HK-2 (cell line): ENCODE results near the gene NRARP.
A peak's percentile ranks its signal among the peaks of the same experiment; 100 is the strongest.
"Not testable (repeated sequence)": the region's sequence is repeated elsewhere in the genome, so short reads cannot be mapped to it uniquely, and the experiment has no call there.

Experiments used
- DNase-seq: peaks from one replicate; pipeline ENCODE4 v3.0.0-alpha.2; 2018; ENCODE audit not compliant: unreplicated experiment

NRARP gene, protein sequence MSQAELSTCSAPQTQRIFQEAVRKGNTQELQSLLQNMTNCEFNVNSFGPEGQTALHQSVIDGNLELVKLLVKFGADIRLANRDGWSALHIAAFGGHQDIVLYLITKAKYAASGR

DNA sequence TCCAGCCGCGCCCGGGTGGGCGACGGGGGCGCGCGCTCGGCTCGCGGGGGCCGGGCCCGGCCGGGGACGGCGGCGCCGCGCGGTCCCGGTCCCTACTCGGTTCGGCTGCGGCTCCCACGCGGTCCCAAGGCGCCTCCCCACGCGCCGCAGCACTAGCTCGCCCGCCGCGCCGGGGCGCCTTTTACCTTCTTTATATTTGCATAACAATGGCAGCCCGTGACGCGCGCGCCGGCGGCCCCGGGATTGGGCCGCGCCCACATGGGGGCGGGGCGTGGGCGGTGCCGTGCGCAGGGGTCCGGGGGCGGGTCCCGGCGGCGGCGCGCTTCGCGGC, at the start of gene NRARP:
Gene NRARP (minus strand): TSS at position 154 of the 331 bp plus-strand sequence. CDS start 343 bp downstream, outside the sequence.
- peak; percentile 88 for DNase-seq

DNA sequence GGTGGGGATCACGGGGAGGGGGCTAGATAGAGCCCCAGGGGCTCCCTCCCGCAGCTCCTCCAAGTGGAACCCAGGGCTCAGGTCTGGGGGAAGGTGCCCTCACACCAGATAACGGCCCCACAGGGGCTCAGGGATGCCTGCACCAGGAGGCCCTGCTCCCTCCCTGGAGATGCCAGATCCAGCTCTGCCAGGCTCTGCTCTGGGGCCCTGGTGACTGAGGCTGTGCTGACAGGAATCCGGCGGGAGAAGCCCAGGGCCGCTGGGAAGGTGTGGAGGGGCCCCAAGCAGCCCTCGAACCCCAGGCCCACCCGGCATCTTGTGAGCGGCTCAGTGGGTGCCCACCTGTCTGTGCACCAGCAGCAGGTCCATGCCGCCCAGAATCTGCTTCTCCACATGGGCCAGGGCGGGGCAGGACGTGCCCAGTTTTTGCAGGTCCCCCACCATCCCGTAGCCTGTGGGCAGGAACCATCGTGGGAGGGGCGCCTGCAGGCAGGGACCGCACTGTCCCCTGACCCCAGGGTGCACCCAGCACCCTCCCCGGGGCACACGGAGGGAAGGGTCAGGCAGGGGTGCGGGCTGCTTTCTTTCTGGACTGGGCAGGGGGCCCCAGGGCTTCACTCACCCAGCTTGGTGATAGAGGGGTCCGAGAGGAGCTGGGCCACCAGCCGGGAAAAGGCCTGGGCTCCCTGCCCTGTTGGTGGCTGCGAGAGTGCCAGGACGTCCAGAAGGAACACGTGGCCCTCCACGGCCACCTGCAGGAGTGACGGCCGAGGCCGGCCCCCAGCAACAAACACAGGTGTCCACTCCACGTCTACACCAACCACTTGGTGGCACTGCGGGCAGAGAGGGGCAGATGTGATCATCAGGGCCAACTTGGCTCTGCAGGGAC, 48.9 kb upstream of the NRARP start:
- DNase-seq: no peak

DNA sequence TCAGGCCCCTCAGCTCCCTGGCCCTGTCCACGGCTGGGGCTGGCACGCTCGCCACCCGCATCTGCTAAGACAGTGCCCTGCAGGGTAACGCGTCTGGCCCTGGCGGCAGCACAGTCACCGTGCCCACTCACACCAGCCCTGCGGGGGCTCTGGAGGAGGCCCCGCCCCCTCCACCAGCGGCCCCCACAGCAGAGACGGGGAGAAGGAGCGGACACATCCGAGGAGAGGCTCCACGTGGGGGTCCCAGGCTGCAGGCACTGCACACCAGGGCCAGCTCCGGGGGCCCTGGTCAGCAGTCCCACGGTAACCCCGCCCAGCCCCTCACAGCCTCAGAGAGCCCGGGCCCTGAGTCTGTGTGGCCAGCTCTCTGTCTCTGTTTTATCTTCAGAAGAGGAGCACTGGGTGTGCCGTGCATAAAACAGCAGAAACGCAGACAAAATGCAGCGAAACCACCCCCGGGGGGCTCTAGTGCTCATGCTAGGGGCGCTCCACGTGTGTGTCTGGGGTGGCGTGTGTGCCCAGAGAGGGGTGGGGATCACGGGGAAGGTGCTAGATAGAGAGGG, 47.5 kb upstream of the NRARP start:
- no peak for DNase-seq

DNA sequence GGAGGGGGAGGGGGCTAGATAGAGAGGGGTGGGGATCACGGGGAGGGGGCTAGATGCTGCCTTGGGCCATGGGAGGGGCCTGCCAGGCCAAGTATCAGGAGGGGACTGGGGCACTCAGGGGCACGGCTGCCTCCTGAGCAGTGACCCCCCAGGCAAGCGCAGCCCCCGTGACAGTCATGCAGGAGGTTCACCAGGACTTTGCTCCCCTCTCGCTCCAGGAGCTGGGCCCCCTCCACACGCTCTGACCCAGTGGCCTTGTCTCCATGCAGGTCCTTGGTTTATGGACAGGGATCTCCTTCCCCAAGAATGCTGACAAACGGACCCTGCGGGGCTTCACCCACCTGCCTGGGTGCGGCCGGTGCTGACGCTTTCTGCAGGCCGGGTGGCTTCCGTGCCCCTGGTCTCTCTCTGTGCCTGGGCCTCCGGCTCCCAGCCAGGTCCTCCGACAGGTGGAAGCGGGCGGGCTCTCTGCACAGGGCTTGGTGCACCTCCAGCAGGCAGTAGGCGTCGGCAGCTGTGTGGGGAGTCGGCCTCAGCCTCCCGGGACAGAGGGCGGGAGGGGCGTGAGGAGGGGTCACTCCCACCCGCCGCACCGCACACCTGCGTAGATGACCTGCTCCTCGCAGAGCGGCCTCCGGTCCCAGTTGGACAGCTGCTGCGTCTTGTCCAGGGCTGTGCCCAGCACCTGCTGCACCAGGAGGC, 46.8 kb upstream of the NRARP start:
- DNase-seq: no peak

DNA sequence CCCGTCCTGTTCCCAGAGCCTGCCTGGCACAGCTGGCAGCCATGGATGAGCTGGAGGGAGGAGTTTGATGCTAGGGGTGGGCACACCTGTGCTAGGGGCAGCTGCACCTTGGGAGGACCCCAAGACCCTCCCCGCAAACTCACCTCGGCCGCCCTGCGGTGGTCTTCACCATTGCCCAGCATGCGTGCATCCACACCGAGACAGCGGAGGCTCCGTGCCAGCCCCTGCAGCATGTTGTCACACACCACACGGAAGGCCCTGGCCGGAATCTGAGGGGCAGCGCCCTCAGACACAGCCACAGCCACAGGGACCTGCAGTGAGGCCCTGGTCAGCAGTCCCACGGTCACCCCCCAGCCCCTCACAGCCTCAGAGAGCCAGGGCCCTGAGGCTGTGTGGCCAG, 45.9 kb upstream of the NRARP start:
- no peak for DNase-seq

DNA sequence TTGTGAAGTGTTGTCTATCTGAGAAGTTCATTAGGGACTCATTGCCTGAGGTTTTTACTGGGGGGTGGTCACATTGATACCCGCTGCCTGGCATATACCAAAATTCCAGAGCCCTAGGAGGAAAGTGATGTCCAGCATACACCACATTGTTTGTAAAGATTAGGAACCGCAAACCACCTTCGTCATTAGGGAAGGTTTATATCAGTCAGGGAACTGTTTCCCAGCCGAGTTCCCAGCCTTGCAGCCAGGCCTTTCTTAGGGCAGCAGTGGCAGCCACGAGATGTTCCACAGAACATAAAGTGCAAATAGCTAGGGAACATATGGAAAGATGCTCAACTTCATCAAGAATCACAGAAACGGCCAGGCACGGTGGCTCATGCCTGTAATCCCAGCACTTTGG, 40.4 kb upstream of the NRARP start:
- no peak for DNase-seq

DNA sequence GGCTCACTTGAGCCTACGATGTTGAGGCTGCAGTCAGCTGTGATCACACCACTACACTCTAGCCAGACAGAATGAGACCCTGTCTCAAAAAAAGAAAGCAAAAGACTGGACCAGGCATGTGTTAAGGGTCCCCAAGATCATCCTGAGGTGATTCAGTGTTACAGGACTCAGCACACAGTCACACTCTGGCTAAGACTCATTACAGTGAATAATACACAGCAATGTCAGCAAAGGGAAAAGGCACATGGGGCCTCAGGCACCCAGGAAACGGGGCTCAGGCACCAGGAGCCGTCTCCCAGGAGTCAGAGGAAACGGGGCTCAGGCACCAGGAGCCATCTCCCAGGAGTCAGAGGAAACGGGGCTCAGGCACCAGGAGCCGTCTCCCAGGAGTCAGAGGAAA, 39.2 kb upstream of the NRARP start:
- no peak for DNase-seq

DNA sequence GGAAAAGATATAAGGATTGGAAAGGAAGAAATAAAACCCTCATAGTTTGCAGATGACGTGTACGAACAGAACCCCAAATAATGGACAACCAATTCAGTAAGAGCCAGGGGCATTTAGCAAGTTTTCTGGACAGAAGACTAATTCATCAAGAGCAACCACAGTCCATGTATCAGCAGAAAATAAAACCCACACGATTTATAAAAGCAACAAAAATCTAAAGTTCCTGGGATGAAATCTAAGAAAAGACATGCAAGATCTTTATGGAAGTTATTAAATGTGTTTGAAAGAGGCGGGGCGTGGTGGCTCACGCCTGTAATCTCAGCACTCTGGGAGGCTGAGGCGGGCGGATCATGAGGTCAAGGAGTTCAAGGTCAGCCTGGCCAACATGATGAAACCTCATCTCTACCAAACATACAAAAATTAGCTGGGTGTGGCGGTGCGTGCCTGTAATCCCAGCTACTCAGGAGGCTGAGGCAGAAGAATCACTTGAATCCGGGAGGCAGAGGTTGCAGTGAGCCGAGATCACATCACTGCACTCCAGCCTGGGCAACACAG, 37.9 kb upstream of the NRARP start:
- not testable (repeated sequence) for DNase-seq

DNA sequence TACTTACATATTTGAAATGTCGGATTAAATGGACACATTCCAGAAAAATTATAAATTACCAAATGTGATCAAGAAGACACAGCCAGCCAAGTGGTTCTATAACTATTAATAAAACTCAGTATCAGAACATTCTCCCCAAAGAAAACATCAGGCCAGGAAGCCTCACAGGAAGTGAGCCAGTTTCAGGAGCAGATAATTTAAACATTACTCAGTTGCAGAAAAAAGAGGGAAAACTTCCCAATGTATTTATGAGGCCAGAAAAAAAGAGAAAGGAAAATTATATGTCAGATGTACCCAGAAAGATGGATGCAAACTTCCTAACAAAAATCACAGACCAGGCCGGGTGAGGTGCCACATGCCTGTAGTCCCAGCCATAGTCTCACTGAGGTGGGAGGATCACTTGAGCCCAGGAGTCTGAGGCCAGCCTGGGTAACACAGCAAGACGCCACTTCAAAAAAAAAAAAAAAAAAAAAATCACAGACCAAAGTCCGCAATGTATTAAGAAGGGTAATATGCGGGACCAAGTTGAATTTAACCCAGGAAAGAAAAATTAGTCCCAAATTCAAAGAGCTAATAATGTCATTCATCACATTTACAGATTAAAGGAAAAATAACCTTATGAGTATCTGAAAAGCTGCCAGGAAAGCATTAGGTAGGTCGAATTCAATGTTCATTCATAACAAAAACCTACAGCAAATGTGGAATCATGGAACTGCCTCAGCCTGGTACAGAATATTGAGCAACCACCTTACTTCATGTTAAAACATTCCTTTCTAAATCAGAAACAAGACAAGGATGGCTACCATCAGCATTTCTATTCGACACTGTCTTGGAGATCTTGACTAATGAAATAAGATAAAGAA, 37.2 kb upstream of the NRARP start:
- DNase-seq: no peak

DNA sequence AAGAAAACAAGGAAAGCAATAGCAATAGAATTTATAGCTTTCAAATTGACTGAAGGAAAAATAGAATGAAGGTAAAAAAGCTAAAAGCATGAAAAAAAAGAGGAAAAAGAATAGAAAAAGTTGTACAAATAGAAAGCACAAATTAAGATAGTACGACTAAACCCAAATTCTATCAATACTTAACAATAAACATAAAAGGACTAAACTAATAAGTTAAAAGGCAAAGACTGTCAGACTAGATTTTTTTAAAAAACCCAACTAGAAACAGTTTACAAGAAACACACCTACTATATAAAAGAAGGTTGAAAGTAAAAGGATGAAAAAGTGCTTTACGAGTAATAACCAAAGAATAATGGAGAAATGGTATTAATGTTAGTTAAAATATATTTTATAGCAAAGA, 34.7 kb upstream of the NRARP start:
- no peak for DNase-seq

DNA sequence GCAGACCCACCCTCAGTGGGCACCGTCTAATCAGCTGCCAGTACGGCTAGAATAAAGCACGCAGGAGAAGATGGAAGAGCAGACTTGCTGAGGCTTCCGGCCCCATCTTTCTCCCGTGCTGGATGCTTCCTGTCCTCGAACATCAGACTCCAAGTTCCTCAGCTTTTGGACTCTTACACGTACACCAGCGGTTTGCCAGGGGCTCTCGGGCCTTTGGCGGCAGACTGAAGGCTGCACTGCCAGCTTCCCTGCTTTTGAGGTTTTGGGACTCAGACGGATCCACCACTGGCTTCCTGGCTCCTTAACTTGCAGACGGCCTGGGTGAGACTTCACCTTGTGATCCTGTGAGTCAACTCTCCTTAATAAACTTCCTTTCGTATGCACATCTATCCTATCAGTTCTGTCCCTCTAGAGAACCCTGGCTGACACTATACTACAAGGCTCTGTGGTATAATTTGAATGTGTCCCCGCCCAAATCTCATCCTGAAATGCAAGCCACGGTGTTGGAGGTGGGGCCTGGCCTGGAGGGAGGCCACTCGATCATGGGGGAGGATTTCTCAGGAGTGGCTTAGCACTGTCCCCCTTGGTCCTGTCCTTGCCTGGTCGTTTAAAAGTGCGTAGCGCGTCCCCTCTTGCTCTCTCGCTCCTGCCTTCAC, 31.1 kb upstream of the NRARP start:
- no peak for DNase-seq

DNA sequence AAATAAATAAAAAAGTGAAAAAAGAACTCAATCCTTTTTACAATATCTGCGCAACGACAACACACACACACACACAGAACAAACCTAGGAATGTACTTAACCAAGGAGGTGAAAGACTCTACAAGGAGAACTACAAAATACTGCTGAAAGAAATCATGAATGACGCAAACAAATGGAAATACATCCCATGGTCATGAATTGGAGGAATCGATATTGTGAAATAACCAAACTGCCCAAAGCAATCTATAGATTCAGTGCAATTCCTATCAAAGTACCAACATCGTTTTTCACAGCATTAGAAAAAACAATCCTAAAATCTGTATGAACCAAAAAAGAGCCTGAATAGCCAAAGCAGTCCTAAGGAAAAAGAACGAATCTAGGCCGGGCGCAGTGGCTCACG, 29.9 kb upstream of the NRARP start:
- no peak for DNase-seq

DNA sequence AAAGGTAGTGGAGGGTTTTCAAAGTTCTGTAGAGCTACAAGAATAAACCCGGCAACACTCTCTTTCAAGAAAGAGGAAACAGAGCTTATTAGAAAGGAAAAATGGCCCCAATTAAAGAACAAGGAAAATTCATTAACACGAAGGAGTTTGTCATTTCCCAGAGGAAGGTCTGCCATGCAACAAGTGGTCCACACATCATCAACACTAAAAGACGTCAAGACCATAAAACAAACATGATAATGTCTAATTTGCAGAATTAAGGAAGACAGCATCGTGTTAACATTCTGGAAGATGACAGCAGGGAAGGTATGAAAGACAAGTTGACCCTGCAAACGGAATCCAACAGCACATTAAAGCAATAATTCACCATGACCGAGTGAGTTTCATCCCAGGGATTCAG, 28.6 kb upstream of the NRARP start:
- DNase-seq: no peak

DNA sequence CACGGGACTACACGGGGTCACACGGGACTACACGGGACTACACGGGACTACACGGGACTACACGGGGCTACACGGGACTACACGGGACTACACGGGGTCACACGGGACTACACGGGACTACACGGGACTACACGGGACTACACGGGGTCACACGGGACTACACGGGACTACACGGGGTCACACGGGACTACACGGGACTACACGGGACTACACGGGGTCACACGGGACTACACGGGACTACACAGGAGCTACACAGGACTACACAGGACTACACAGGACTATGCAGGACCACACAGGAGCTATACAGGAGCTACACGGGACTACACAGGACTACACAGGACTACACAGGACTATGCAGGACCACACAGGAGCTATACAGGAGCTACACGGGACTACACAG, 27.5 kb upstream of the NRARP start:
- not testable (repeated sequence) for DNase-seq

DNA sequence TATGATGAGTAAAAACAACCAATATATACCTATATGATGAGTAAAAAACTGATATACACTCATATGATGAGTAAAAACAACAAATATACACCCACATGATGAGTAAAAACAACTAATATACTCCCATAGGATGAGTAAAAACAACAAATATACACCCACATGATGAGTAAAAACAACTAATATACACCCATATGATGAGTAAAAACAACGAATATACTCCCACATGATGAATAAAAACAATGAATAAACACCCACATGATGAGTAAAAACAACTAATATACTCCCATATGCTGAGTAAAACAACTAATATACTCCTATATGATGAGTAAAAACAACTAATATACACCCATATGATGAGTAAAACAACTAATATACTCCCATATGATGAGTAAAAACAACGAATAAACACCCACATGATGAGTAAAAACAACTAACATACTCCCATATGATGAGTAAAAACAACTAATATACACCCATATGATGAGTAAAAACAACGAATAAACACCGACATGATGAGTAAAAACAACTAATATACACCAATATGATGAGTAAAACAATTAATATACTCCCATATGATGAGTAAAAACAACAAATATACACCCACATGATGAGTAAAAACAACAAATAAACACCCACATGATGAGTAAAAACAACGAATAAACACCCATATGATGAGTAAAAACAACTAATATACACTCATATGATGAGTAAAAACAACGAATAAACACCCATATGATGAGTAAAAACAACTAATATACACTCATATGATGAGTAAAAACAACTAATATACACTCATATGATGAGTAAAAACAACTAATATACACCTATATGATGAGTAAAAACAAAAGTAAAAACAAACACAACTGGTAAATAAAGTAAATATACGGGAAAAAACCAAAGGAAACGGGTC, 25.8 kb upstream of the NRARP start:
- DNase-seq: not testable (repeated sequence)

DNA sequence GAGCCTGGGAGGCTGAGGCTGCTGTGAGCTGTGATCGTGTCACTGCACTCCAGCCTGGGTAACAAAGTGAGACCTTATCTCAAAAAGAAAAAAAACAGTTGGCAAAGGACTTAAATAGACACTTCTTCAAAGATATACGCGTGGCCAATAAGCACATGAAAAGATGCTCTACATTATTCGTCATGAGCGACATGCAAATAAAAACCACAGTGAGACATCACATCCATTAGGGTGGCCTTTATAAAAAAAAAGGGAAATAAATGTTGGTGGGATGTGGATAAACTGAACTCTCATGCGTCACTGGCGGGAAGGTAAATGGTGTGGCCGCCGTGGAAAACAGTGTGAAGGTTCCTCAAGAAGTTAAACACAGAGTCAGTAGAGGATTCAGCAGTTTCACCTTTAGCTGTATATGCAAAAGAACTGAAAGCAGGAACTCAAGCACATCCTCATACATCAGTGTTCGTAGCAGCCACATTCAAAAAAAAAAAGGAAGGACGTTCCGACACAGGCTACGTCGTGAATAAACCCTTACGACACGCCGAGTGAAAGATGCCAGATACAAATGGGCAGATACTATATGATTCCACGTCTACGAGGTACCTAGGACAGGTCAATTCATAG, 24.5 kb upstream of the NRARP start:
- DNase-seq: no peak

DNA sequence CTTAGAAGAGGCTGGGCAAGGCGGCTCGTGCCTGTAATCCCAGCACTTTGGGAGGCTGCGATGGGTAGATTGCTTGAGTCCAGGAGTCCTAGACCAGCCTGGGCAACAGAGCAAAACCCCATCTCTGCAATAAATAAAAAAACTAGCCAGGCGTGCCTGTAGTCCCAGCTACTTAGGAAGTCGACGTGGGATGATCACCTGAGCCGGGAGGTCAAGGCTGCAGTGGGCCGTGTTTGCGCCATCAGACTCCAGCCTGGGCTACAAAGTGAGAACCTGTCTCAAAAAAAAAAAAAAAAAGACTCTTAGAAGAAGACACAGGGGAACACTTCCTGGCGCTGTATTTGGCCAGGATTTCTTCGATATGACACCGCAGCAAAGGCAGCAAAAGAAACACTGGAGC, 23.7 kb upstream of the NRARP start:
- no peak for DNase-seq

DNA sequence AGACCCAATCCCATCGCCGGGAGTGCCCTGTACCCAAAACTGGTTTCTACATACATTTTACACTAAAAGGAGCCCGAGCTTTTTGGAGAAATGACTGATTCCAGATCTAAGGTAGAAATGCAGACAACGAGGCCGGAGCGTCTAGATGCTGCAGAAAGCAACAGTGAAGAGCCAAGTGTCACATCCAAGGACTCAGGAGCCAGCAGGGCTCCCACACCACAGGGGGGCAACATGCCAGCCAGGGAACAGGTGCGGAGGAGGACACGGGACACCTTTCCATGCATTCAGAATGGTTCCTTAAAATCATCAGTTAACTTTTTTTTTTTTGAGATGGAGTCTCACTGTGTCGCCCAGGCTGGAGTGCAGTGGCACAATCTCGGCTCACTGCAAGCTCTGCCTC, 23.1 kb upstream of the NRARP start:
- DNase-seq: no peak

DNA sequence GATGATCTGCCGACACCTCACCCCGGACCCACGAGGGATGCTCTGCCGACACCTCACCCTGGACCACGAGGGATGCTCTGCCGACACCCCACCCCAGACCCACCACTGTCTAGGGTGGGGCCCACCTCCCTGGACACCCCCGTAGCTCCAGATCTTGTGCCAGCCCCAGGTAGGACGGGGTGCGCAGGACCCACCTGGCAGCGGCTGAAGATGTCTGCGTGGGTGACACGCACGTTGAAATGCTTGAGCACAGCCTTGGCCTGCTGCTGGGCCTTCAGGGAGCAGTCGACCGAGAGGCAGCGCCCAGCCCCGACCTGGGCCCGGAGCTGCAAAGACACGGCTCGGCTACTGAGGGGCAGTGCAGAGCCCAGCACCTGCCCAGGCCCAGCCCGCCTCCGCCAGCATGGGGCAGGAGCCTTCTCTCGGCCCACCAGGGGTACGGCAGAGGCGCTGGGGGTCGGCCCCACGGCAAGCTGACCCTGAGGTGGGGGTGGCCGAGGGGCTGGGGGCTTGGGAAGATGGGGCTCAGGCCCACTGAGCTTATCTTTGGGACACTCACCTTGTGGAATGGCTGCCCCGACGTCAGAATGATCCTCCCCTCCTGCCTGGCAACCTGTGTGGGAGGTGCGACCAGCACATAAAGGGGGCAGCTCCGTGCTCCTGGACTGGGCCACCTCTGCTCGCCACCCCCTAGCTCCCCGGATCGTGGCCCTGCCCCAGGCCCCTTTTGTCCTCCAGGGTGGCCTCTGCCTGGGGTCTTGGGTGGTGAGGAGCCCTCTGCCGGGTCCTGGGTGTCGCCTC, 21.7 kb upstream of the NRARP start:
- no peak for DNase-seq
